ENCODE measurements around the gene AFF2.

AFF2 gene

DNA sequence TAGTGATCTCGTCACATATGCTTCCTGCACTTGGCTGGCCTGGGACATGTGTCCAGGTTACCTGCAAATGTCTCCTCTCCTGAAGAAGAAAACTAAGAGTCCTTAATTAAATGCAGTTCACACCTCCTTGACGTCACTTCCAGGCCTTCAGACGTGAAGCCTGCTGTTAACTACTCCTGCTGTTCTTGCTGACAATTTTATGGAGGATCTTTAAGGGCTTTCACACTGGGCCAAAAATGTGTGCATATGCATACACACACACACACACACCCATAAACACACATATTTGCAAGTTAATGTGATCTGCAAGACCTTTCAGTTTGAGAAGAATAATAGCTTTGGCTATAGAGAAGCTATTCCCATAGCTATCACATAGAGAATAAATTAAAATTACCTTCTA is 267.9 kb downstream of the AFF2 start:
- DNase-seq: no peak

DNA sequence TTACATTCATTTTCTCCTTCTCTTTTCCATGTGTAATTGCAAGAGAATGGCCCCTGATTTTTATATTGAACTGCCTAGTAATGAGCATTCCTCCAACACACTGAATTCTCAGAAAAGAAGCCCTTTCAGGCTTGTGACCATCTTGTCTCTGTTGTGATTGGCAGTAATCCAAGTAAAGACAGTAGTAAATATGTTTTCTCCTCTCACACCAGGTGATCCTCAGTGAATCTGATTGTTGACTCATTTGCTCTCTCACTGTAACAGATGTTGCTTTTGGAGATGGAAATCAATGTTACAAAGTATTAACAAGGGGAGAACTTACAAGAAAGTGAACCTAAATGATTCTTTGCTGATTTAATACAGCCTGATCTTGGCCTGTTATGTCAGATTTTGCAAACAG is 271.0 kb downstream of the AFF2 start:
- no peak for DNase-seq

DNA sequence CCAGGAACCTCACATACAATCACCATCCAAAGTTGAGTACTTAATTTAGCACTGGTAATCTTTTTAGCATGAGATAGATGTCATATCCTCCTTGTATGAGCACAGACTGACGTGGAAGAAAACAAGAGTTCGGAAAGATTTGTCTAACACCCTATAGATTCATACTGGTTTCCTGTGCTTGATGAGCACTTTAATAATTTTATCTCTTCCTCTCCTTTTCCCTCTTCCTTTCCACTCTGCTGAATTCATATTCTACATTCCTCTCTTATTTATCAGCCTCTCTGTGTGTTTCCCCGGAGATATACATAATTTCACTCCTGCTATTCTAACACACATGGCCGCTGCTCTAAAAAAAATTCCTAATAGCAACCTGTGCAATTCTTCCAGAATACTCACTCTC is 273.9 kb downstream of the AFF2 start:
- no peak for DNase-seq

DNA sequence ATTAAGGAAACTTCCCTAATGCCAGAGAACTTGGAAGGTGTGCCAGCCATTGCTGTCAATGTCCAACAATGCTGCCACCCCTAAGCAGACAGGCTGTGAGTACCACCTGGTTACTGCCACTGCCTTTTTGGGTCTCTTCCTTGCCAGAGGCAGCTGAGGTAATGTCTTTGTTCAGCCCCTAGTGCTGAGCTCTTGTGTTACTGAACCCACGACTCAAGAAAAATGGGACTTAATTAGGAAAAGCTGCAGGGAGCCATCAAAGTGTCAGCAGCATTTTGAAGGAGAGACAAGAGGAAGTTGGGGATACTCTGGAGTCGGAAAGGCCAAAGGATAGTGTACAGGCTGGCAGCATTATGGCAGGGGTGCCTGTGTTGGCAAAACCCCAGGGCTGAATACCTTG is 283.7 kb downstream of the AFF2 start:
- DNase-seq: no peak

GRCh38 chrX:148784856-148785255 is 284.4 kb downstream of the AFF2 start:
- DNase-seq: no peak

DNA sequence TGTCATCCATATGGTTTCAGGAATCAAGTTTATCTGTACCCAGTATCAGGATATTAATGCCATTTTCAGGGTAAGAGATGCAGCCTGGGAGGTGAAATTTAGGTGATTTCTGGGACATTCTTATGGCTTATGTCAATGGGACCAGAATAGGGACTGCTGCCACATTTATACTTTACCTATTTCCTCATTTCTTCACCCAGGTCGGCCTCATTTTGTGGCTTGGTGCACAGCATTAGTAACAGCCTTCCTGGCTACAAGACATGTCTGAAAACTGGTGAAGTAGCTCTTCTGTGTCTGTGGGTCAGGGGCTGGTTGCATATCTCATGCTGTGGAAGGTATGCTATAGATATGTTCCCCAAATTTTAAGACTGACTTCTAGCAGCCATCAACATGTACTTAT is 284.8 kb downstream of the AFF2 start:
- no peak for DNase-seq

DNA sequence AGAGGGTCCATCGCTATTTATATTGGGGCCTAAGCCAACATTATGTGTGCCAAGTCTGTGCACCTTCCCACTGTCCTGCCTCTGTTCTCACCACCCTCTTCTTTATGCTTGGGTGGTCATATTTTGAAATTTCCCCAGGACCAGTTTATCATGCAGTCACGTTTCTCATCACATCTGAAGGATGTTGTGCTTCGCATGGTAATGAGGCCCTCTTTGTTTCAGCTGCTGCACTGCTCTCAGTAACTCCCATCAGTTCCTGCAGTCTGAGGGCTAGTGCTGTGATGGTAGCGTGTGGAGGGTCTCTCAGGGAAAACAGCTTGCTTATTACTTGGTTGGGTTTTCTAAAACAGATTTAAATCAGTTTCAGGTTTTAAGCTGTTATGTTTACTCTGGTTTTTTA is 288.0 kb downstream of the AFF2 start:
- no peak for DNase-seq

- no peak for DNase-seq
These were observed 293.9 kb downstream of the AFF2 start for GRCh38 chrX:148794350-148794749.

GRCh38 chrX:148804579-148805355 is 304.4 kb downstream of the AFF2 start:
- no peak for DNase-seq

DNA sequence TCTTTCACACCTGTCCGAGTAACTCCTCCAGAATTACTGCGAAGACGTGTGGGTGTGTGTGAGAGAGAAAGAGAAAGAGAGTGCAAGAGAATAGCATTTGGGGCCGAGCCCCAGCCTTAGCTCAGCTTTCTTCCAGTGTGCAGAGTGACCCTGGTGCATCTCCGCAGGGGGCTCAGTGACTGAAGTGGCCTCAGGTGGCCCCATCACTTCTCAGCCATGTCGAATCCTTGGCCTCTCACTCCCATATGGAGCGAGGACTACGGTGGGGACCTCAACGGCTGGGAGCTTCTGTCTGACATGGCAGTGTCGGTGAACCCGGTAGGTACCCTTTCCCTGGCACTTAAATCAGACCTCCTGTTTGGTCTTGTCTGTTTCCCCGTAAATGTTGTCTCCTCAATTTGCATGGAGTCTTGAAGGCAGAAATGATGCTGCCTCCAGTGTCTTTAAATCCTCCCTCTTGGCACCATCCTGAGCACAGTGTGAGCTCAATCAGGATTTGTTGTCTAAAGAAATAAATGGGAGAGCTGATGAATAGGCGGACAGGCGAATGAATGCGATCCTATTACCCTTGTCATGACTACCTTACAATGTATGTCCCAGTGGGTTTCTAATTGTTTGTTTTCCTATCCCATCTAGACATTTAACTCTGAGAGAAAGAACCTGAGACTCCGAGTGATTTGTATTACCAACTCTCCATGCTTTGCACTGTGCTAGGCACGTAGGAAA is 305.9 kb downstream of the AFF2 start:
- no peak for DNase-seq

- DNase-seq: no peak
These were observed 308.4 kb downstream of the AFF2 start for GRCh38 chrX:148808833-148809232.

DNA sequence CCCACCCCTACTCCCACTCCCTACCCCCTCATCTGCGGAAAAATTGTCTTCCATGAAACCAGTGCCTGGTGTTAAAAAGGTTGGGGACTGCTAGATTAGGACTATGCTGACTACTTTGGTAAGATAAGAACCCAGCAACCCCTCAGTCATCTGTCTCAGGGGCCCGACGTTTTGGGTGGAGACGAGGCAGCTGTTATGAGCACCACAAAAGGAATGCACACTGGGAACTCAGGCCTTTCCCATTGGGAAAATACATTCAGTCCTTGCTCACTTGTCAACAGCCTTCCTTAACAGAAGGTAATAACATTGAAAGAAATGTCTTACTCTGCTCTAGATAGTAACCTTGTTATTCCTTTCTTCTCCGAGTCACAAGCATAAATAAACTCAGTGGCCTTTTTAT is 310.8 kb downstream of the AFF2 start:
- no peak for DNase-seq

GRCh38 chrX:148813422-148813821 is 313.0 kb downstream of the AFF2 start:
- no peak for DNase-seq

DNA sequence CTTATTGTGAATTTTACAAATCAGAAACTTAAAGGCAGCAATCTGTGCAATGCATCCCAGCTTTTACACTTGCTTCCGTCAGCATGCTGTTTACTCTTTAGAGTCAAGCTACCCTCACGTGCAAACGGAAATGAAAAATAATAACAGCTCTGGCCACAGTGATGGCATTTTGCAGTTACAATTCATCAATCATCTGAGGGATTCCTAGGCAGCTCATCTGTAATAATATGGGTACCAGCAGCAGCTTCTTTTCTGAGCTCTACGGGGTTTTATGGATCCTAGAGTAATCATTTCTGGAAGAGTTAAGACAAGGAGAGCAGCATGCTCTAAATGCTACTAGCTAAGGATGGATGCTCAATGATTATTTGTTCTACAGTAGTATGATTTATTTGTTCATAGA is 313.6 kb downstream of the AFF2 start:
- DNase-seq: no peak

GRCh38 chrX:148815218-148815961 is 315.0 kb downstream of the AFF2 start:
- DNase-seq: no peak

DNA sequence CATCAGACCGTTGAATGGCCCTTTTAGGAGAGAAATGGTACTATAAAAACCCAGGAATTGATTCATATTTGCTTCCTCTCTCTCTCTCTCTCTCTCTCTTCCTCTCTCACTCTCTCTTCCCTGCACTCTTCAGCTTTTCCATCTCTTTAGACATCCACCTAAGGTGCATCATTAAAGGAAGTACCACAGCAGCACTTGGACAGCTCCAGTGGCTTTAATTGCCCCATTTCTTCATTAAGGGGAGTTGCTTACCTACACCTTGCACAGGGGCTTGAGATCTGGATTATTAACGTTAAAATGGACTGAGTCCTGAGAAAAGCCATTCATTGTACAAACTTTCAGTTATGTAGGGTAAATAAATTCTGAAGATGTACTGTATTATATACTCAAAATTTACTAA is 323.6 kb downstream of the AFF2 start:
- no peak for DNase-seq

DNA sequence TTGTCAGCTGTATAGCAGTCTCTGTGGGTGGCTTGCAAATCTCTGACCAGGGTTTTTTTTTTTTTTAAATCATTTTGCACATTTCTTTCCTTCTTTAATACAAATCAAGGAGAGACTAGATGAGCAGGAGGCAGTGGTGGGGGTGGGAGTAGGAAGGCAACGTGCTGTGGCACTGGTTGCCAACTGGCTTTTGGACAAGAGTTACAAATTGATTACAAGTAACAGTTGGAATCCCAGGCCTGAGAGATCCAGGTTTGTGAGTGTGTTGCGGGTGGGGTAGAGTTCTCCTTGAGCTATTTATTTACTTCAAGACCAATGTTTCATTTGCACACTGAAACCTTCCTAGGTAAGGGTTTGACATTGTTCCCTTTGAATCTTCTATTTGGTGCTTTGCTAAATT is 325.3 kb downstream of the AFF2 start:
- no peak for DNase-seq

- no peak for DNase-seq
These were observed 336.3 kb downstream of the AFF2 start for GRCh38 chrX:148836741-148837140.

DNA sequence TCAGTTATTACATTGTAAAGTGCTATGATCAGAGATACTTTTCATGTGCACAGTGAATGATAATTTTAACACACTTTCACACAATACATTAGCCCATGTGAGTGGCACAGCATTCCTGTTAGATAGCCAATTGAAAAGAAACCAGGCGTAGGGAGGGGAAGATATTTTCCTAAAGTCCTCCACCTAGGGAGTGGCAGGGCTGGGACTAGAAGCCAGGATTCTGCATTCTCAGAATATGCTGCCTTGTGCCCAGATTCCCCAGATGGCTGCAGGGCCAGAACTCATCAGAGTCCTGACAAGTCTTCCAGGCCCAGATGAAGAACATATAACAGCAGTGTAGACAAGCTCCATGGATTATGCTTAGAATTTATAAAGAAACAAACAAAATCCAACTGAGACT is 350.2 kb downstream of the AFF2 start:
- DNase-seq: no peak

DNA sequence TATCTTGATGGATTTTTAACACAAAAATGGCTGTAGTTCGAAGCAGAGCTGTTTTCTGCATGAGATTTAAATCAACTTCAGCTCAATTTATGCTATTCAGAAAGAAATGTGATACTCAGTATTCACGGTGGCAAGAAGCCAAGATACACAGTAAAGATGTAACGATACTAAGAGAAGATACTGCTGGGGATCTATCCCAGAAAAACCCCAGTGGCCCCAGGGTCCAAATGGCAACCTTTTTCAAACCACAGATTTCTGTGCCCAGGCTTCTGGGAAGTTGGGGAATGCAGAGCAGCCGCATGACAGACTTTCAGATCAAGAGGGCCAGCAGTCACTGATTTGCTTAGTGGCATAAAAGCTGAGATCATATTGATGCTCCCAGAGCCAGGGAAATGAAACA is 353.9 kb downstream of the AFF2 start:
- DNase-seq: no peak

GRCh38 chrX:148856505-148856904 is 356.1 kb downstream of the AFF2 start:
- no peak for DNase-seq

DNA sequence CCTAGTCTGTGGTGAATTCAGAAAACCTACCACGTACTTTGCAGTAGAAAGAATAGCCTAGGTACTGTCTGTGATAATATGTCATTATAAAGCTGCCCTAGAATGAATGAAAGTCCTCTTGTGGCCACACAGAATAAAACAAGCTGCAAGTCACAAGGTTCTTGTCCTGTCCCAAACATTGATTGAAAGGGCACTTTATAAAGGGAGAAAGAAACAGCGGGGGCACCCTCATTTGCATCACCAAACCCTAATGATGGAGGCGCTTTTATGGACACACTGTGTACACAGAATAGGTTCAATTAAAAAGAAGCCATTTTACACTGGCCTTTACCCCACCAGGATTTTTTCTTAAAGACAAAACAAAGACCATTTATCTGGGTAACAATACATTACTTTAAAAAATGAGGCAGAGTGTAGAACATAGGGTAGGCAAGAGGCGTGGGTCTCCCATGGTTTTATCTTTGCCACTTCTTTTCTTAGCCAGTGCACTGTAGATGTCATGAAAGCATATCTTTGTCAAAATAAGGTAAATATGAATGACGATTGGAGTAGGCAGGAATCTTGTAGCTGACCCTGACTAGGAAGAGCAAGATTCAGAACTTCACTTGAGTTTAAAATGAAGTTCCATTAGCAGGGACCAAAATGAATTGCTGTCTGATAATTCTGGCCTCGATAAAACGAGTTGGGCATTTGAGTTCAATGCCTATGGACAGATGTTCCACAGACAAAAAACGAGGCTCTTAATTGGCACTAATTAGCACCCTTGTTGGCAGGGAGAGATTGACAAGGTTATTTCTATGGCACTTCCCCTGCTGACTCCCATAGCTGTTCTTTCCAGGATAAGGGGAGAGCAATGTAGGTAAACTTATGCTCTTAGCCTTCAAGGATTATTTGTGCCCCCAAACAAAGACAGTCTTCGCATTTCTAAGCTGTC is 365.1 kb downstream of the AFF2 start:
- DNase-seq: no peak

DNA sequence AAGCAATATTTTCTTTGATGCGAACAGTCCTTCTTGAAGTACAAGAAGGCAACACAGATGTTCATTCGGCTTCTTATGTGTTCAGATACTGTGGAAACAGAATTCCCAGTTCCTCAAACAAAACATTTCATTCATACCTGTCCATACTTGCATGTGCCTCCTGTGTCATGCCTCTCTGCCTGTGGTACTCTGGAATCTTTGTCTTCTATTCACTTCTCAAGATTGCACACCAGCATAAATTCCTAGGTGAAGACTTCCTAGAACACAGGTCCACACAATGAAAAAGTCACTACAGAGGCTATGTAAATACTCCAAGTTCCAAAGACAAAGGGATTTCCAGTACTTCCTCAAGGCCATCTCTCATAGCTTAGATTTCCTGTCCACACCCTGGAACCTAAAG is 367.2 kb downstream of the AFF2 start:
- no peak for DNase-seq
